SK-N-SH (cell line): ENCODE results near the gene NELFB. TPM values are rescaled to one million over a fixed set of nuclear protein-coding genes. Genes with fewer than 3 reads are reported as not detected.

ENCODE experiments used
- CTCF ChIA-PET: fragments of 300-600, 350-600 bp; formaldehyde crosslinking; extraction: SDS; loops from one replicate; lab custom pipeline; 2021; lab: Yijun Ruan, JAX
- POLR2A ChIA-PET: fragments of 350-600 bp; sonication (Branson Sonifier 250); formaldehyde crosslinking; extraction: SDS; loops from one replicate; lab custom pipeline; 2020; ENCODE audit warnings: antibody characterized with exemption, inconsistent platforms; lab: Yijun Ruan, JAX
- DNase-seq: peaks from one replicate; pipeline ENCODE4 v3.0.0; 2012
- H2AFZ ChIP-seq: fragments of 200-600 bp; sonication (generic); 2 replicates; pipeline ENCODE4 v1.8.1; 2016; ENCODE audit warnings: antibody characterized with exemption, mild to moderate bottlenecking, low read depth
- H3F3A ChIP-seq: fragments of 200-600 bp; sonication (generic); replicated peaks from 2 replicates; pipeline ENCODE3; 2016; ENCODE audit warnings: antibody characterized with exemption, mild to moderate bottlenecking; ENCODE audit not compliant: insufficient read depth
- H3K27ac ChIP-seq, 2 experiments: fragments of 200-500 bp in 1 of 2; fragments of 200-600 bp in 1 of 2; sonication (Bioruptor generic) in 1 of 2; sonication (generic), shearing (Covaris generic) in 1 of 2; 2 replicates each; pipeline versions ENCODE4 v1.5.1 to v1.6.1; 2014 to 2016; ENCODE audit warnings: low read depth in 2 of 2, inconsistent platforms in 1 of 2, low read length in 1 of 2, mild to moderate bottlenecking in 1 of 2, mixed read lengths in 1 of 2
- H3K27me3 ChIP-seq: fragments of 200-600 bp; sonication (generic), shearing (Covaris generic); 2 replicates; pipeline ENCODE4 v1.6.1; 2016; ENCODE audit warnings: mixed run types; ENCODE audit not compliant: insufficient read depth
- H3K36me3 ChIP-seq, 2 experiments: fragments of 200-500 bp in 1 of 2; fragments of 200-600 bp in 1 of 2; sonication (Bioruptor generic) in 1 of 2; sonication (generic) in 1 of 2; replicated peaks in 1 of 2; 2 replicates each; pipeline versions ENCODE3 to v1.5.1; 2014 to 2016; ENCODE audit warnings: low read length in 1 of 2, mild to moderate bottlenecking in 1 of 2; ENCODE audit not compliant: insufficient read depth in 2 of 2, control insufficient read depth in 1 of 2
- H3K4me1 ChIP-seq, 2 experiments: fragments of 200-500 bp in 1 of 2; fragments of 200-600 bp in 1 of 2; sonication (Bioruptor generic) in 1 of 2; sonication (generic), shearing (Covaris generic) in 1 of 2; 2 replicates each; pipeline versions ENCODE4 v1.5.1 to v1.6.1; 2014 to 2016; ENCODE audit warnings: low read depth in 1 of 2, low read length in 1 of 2, mixed run types in 1 of 2; ENCODE audit not compliant: insufficient read depth in 2 of 2, control insufficient read depth in 1 of 2
- H3K4me2 ChIP-seq: fragments of 200-600 bp; sonication (generic), shearing (Covaris generic); 2 replicates; pipeline ENCODE4 v1.6.1; 2017; ENCODE audit warnings: mixed run types
- H3K4me3 ChIP-seq, 2 experiments: fragments of 200-500 bp in 1 of 2; fragments of 200-600 bp in 1 of 2; sonication (Bioruptor generic) in 1 of 2; sonication (generic), shearing (Covaris generic) in 1 of 2; 2 replicates each; pipeline versions ENCODE4 v1.5.1 to v1.8.1; 2014 to 2016; ENCODE audit warnings: low read depth in 2 of 2, inconsistent platforms in 1 of 2, low read length in 1 of 2, mild to moderate bottlenecking in 1 of 2, mixed read lengths in 1 of 2, moderate library complexity in 1 of 2
- H3K79me2 ChIP-seq: fragments of 200-600 bp; sonication (generic); 2 replicates; pipeline ENCODE4 v1.8.1; 2017; ENCODE audit warnings: mild to moderate bottlenecking; ENCODE audit not compliant: insufficient read depth
- H3K9ac ChIP-seq: fragments of 200-600 bp; sonication (generic); 2 replicates; pipeline ENCODE4 v1.6.1; 2017; ENCODE audit warnings: mixed run types
- H3K9me2 ChIP-seq: fragments of 200-600 bp; sonication (generic); 2 replicates; pipeline ENCODE4 v1.6.1; 2017; ENCODE audit warnings: mixed run types
- H3K9me3 ChIP-seq: fragments of 200-600 bp; sonication (generic); 2 replicates; pipeline ENCODE4 v1.6.1; 2017; ENCODE audit warnings: mixed run types, mild to moderate bottlenecking, moderate library complexity
- H4K20me1 ChIP-seq: fragments of 200-600 bp; sonication (generic); 2 replicates; pipeline ENCODE4 v1.6.1; 2017; ENCODE audit warnings: mild to moderate bottlenecking, mixed run types; ENCODE audit not compliant: insufficient read depth
- ELF1 ChIP-seq: IDR thresholded peaks from 2 replicates; pipeline ENCODE4 v1.4.0; 2012
- EZH2phosphoT487 ChIP-seq: fragments of 200-600 bp; sonication (generic); IDR thresholded peaks from 2 replicates; pipeline ENCODE4 v1.6.1; 2017; ENCODE audit warnings: low read depth, mixed run types, mild to moderate bottlenecking, antibody characterized with exemption, moderate library complexity, borderline replicate concordance
- GATA2 ChIP-seq: sonication (generic); formaldehyde crosslinking; IDR thresholded peaks from 2 replicates; pipeline ENCODE4 v1.5.0; 2020; ENCODE audit warnings: mild to moderate bottlenecking, missing genetic modification reagents
- JUND ChIP-seq: IDR thresholded peaks from 2 replicates; pipeline ENCODE4 v1.4.0; 2012
- NFIC ChIP-seq: IDR thresholded peaks from 2 replicates; pipeline ENCODE4 v1.4.0; 2012; ENCODE audit warnings: borderline replicate concordance
- POLR2AphosphoS5 ChIP-seq: IDR thresholded peaks from 2 replicates; pipeline ENCODE4 v1.6.1; 2012; ENCODE audit warnings: low read depth, low read length
- RFX5 ChIP-seq: IDR thresholded peaks from 2 replicates; pipeline ENCODE4 v1.6.1; 2012; ENCODE audit warnings: mild to moderate bottlenecking, improper control_type of control experiment, low read length
- SIN3A ChIP-seq: IDR thresholded peaks from 2 replicates; pipeline ENCODE4 v1.6.1; 2012; ENCODE audit warnings: low read depth, mild to moderate bottlenecking, low read length, moderate library complexity, borderline replicate concordance
- TAF1 ChIP-seq: IDR thresholded peaks from 2 replicates; pipeline ENCODE4 v1.6.1; 2012; ENCODE audit warnings: low read depth, mild to moderate bottlenecking, low read length, moderate library complexity, borderline replicate concordance
- TCF12 ChIP-seq: IDR thresholded peaks from 2 replicates; pipeline ENCODE4 v1.4.0; 2012
- TEAD4 ChIP-seq: IDR thresholded peaks from 2 replicates; pipeline ENCODE4 v1.4.0; 2012; ENCODE audit warnings: mild to moderate bottlenecking, borderline replicate concordance; ENCODE audit not compliant: insufficient read depth
- WGBS: methylation state at CpG from one replicate; pipeline ENCODE4 v1.1.6; 2017; ENCODE audit warnings: low lambda C conversion rate; 5-methylcytosine and 5-hydroxymethylcytosine counted together
- polyA plus RNA-seq, 3 experiments: library from polyadenylated mRNA; depleted of rRNA; stranded (reverse); fragments of >200 nt; gene quantifications; 2 replicates each; pipeline ENCODE4 v1.2.3, GENCODE V29; 2012
- TF ChIP-seq, protein P1 (sequence below): fragments of 200-600 bp; sonication (generic); IDR thresholded peaks from 2 replicates; pipeline ENCODE4 v1.6.1; 2017; ENCODE audit warnings: antibody characterized with exemption, mild to moderate bottlenecking, moderate library complexity
- TF ChIP-seq, protein P2 (sequence below): IDR thresholded peaks from 2 replicates; pipeline ENCODE4 v1.4.0; 2012; ENCODE audit warnings: low read depth
- TF ChIP-seq, protein P3 (sequence below): IDR thresholded peaks from 2 replicates; pipeline ENCODE4 v1.4.0; 2012; ENCODE audit warnings: low read depth, borderline replicate concordance
- TF ChIP-seq, protein P4 (sequence below): fragments of 150-350 bp; IDR thresholded peaks from 2 replicates; pipeline ENCODE4 v1.6.1; 2016; ENCODE audit warnings: mild to moderate bottlenecking, low read depth, low read length

NELFB gene
- polyA plus RNA-seq, 1 of the 3 experiments (the other 2 are of a cell fraction): 62.7 TPM

DNA sequence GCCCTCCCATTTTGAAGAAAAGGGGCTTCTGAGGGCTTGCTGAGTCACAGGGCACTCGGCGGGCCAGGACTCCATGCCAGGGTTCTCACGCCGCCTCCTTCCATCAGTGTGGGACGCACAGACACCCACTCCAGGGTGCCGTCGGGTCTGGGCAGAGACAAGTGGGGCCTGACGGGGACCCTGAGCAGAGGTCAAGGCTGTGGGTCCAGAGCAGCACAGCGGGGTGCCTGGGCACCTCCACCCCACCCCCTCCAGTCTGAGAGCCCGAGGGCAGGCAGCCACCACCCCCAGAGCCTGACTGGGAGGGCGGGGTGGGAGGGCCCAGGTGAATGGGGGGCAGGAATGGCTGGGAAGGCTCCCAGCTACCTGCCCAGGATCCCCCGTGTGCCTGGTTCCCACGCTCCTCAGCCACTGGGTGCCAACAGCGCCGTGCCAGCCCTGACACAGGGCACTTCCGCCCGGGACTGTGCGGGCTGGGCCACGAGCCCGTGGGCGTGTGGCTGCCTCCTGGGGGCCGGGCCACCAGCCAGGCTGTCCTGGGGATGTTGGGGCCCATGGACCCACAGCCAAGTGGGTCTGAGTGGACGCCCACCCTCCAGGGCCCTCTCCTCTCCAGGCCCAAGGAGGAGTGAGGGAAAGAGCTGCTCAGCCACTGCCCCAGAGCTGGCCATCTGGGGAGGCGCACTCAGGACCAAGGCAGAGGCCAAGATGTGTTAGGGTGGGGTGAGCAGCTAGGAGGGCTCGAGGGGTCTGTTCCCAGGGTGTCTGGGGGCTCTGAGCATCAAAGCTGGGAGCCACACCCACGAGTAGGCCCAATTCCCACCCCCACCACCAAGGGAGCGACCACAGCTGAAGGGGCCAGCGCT is 57.1 kb downstream of the NELFB start (continued):
- TF ChIP-seq, protein P1, sequence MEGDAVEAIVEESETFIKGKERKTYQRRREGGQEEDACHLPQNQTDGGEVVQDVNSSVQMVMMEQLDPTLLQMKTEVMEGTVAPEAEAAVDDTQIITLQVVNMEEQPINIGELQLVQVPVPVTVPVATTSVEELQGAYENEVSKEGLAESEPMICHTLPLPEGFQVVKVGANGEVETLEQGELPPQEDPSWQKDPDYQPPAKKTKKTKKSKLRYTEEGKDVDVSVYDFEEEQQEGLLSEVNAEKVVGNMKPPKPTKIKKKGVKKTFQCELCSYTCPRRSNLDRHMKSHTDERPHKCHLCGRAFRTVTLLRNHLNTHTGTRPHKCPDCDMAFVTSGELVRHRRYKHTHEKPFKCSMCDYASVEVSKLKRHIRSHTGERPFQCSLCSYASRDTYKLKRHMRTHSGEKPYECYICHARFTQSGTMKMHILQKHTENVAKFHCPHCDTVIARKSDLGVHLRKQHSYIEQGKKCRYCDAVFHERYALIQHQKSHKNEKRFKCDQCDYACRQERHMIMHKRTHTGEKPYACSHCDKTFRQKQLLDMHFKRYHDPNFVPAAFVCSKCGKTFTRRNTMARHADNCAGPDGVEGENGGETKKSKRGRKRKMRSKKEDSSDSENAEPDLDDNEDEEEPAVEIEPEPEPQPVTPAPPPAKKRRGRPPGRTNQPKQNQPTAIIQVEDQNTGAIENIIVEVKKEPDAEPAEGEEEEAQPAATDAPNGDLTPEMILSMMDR: no peak
- TF ChIP-seq SIN3A: no peak

DNA sequence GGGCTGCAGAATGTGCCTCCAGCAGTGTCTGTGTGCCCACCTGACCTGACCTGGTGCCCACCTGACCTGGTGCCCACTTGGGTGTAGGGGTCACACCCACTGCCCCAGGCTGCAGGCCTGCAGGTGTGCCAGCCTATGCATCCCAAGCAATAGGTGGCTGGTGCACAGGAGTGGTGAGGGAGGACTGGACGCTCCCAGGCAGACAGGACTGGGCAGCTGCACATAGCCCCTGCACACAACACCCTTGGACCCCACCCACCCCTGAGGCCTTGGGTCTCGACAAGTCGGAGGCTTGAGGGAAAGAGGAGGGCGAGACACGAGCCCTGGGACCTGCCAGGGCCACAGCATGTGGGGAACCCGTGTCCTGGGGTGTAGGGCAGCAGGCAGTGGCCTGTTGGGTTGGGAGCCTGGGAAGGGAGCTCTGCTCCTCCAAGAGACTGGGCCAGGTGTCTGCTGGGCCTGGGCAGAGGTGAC is 57.8 kb downstream of the NELFB start:
- peaks cover 0 to 3% of the 10 kb centered on the region in 2 experiments; a peak in 1 of 4 replicates for H3K4me1 ChIP-seq
- H3K9ac ChIP-seq: no peak overlapping the region
- TF ChIP-seq POLR2AphosphoS5 (no peak), GATA2 (no peak), NFIC (no peak), TEAD4 (no peak)
- TF ChIP-seq, protein P2, sequence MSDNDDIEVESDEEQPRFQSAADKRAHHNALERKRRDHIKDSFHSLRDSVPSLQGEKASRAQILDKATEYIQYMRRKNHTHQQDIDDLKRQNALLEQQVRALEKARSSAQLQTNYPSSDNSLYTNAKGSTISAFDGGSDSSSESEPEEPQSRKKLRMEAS: no peak
- no peak overlapping the region for H2AFZ ChIP-seq
- WGBS: 89% methylated on average over 4 of the region's 6 CpGs
- H3K27ac ChIP-seq: no peak overlapping the region
- peak; percentile 24 for DNase-seq
- H3K79me2 ChIP-seq: no peaks in the 10 kb centered on the region
- H3K9me2 ChIP-seq: no peaks in the 10 kb centered on the region
- no peaks in the 10 kb centered on the region for H3K9me3 ChIP-seq
- no peaks in the 10 kb centered on the region for H4K20me1 ChIP-seq
- H3K36me3 ChIP-seq: no peaks in the 10 kb centered on the region
- H3K27me3 ChIP-seq: no peaks in the 10 kb centered on the region
- H3K4me2 ChIP-seq: no peak overlapping the region
- CTCF ChIA-PET: interaction anchor here (1.3 to 2.2 kb wide), 3 partner anchors 9 to 76 kb away, joined by 3 to 9 read pairs (median 5); partner anchors contain the start of gene NRARP
- POLR2A ChIA-PET: interaction anchor here (0.6 kb wide), 1 partner anchor 136 kb away, joined by 3 read pairs; no protein-coding TSS in a partner anchor
- H3K4me3 ChIP-seq: no peak overlapping the region
- H3F3A ChIP-seq: no peaks in the 10 kb centered on the region

DNA sequence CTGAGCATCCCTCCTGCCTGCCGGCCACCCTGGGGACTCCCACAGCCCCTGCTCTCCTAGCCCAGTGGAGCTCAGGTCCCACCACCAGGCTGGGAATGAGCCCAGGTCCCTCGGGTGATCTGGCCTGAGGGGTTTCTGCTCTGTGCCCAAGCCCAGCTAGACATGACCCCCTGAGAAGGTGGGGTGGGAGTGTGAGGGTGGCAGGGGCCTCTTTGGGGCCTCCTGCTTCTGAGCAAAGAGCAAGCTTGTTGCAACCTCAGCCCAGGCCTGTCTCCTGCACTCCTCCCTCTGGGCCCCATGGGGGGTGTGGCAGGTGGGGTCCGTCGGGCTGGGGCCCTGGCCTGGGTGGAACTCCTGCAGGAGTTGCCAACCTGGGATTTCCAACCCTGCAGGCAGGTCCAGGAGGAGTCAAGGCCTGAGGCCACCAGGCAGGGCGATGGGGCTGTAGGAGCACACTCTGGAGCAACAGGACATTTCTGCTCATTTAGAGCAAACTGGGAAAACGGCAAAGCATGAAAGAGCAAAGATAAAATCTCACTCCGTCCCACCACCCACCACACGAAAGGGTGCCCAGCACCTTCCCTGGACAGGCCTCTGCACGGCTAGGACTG is 58.3 kb downstream of the NELFB start:
- 84% methylated on average over 5 of the region's 9 CpGs for WGBS
- Histone ChIP-seq H2AFZ (no peak overlapping the region), H3K4me2 (no peak overlapping the region), H3K9ac (no peak overlapping the region), H3K9me2 (no peaks in the 10 kb centered on the region), H3K27me3 (no peaks in the 10 kb centered on the region), H3K27ac (no peak overlapping the region), H3K79me2 (no peaks in the 10 kb centered on the region), H3K9me3 (no peaks in the 10 kb centered on the region), H3K4me1 (no peaks in the 10 kb centered on the region; a peak in 1 of 4 replicates), H3K4me3 (no peak overlapping the region), H4K20me1 (no peaks in the 10 kb centered on the region), H3F3A (no peaks in the 10 kb centered on the region), H3K36me3 (no peaks in the 10 kb centered on the region)
- POLR2A ChIA-PET: interaction anchor here (0.6 kb wide), 1 partner anchor 136 kb away, joined by 3 read pairs; no protein-coding TSS in a partner anchor
- no peak for TF ChIP-seq JUND
- no peak for TF ChIP-seq TCF12
- no peak for TF ChIP-seq TEAD4
- TF ChIP-seq, protein P3, sequence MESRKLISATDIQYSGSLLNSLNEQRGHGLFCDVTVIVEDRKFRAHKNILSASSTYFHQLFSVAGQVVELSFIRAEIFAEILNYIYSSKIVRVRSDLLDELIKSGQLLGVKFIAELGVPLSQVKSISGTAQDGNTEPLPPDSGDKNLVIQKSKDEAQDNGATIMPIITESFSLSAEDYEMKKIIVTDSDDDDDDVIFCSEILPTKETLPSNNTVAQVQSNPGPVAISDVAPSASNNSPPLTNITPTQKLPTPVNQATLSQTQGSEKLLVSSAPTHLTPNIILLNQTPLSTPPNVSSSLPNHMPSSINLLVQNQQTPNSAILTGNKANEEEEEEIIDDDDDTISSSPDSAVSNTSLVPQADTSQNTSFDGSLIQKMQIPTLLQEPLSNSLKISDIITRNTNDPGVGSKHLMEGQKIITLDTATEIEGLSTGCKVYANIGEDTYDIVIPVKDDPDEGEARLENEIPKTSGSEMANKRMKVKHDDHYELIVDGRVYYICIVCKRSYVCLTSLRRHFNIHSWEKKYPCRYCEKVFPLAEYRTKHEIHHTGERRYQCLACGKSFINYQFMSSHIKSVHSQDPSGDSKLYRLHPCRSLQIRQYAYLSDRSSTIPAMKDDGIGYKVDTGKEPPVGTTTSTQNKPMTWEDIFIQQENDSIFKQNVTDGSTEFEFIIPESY: no peak
- TF ChIP-seq, protein P4, sequence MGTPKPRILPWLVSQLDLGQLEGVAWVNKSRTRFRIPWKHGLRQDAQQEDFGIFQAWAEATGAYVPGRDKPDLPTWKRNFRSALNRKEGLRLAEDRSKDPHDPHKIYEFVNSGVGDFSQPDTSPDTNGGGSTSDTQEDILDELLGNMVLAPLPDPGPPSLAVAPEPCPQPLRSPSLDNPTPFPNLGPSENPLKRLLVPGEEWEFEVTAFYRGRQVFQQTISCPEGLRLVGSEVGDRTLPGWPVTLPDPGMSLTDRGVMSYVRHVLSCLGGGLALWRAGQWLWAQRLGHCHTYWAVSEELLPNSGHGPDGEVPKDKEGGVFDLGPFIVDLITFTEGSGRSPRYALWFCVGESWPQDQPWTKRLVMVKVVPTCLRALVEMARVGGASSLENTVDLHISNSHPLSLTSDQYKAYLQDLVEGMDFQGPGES: no peak
- TF ChIP-seq RFX5: no peak
- no peak for TF ChIP-seq TAF1
- TF ChIP-seq ELF1: no peak
- TF ChIP-seq EZH2phosphoT487: no peak
- peak; percentile 30 for DNase-seq
- CTCF ChIA-PET: interaction anchor here (1.3 to 2.2 kb wide), 3 partner anchors 10 to 77 kb away, joined by 3 to 9 read pairs (median 5); partner anchors contain the start of gene NRARP
